Neural cell (in vitro differentiated cells): Measurements from ENCODE around the gene CTDNEP1. TPM values are rescaled to one million over a fixed set of nuclear protein-coding genes. Genes with fewer than 3 reads are reported as not detected.

Experiments used
- H2AFZ ChIP-seq: fragments of 200-600, 300-800 bp; sonication (generic), shearing (Covaris generic); 2 replicates; pipeline ENCODE4 v1.6.0; 2014; ENCODE audit warnings: low read depth, mild to moderate bottlenecking, antibody characterized with exemption, low read length, moderate library complexity
- H3F3A ChIP-seq: fragments of 200-600 bp; shearing (Covaris generic); 2 replicates; pipeline ENCODE4 v1.6.1; 2016; ENCODE audit warnings: mild to moderate bottlenecking, moderate library complexity, mixed read lengths, antibody characterized with exemption, low read length; ENCODE audit not compliant: insufficient read depth, poor library complexity, severe bottlenecking
- H3K27ac ChIP-seq: fragments of 200-600, 300-800 bp; sonication (generic), shearing (Covaris generic); 2 replicates; pipeline ENCODE4 v1.5.1; 2014; ENCODE audit warnings: mild to moderate bottlenecking, low read length, moderate library complexity
- H3K27me3 ChIP-seq: fragments of 300-800, 200-600 bp; sonication (generic), shearing (Covaris generic); 2 replicates; pipeline ENCODE4 v1.6.0; 2014; ENCODE audit warnings: mild to moderate bottlenecking, low read depth, low read length, moderate library complexity; ENCODE audit not compliant: insufficient read depth
- H3K36me3 ChIP-seq: fragments of 300-800, 200-600 bp; sonication (generic), shearing (Covaris generic); 2 replicates; pipeline ENCODE4 v1.5.1; 2014; ENCODE audit warnings: mild to moderate bottlenecking, antibody characterized with exemption, low read length, moderate library complexity; ENCODE audit not compliant: insufficient read depth
- H3K4me2 ChIP-seq: fragments of 300-800, 200-600 bp; sonication (generic), shearing (Covaris generic); 2 replicates; pipeline ENCODE4 v1.6.0; 2014; ENCODE audit warnings: mild to moderate bottlenecking, low read length
- H3K4me3 ChIP-seq: fragments of 300-800, 200-600 bp; sonication (generic), shearing (Covaris generic); 2 replicates; pipeline ENCODE4 v1.5.1; 2014; ENCODE audit warnings: mild to moderate bottlenecking, low read length, moderate library complexity
- H3K79me2 ChIP-seq: fragments of 200-600 bp; shearing (Covaris generic); replicated peaks from 2 replicates; pipeline ENCODE4 v1.6.0; 2014; ENCODE audit warnings: mild to moderate bottlenecking, low read length, moderate library complexity; ENCODE audit not compliant: insufficient read depth
- H3K9ac ChIP-seq: fragments of 300-800, 200-600 bp; sonication (generic), shearing (Covaris generic); 2 replicates; pipeline ENCODE4 v1.6.1; 2016; ENCODE audit warnings: mild to moderate bottlenecking, low read length, mixed read lengths
- H3K9me2 ChIP-seq: fragments of 200-600 bp; shearing (Covaris generic); 2 replicates; pipeline ENCODE4 v1.6.1; 2016; ENCODE audit warnings: mild to moderate bottlenecking, low read length, mixed read lengths; ENCODE audit not compliant: insufficient read depth
- H3K9me3 ChIP-seq: fragments of 200-600, 300-800 bp; sonication (generic), shearing (Covaris generic); 2 replicates; pipeline ENCODE4 v1.6.1; 2016; ENCODE audit warnings: mild to moderate bottlenecking, mixed run types, low read length, moderate library complexity, mixed read lengths
- H4K20me1 ChIP-seq: fragments of 200-600 bp; shearing (Covaris generic); 2 replicates; pipeline ENCODE4 v1.6.1; 2016; ENCODE audit warnings: mild to moderate bottlenecking, mixed run types; ENCODE audit not compliant: insufficient read depth
- CTCF ChIP-seq: fragments of 450-650 bp; IDR thresholded peaks from 2 replicates; pipeline ENCODE4 v1.5.1; 2014; ENCODE audit warnings: antibody characterized with exemption, mild to moderate bottlenecking, moderate library complexity; ENCODE audit not compliant: poor library complexity, severe bottlenecking
- EP300 ChIP-seq: fragments of 450-650 bp; conservative IDR thresholded peaks from 2 replicates; pipeline ENCODE4 v1.6.1; 2014; ENCODE audit warnings: antibody characterized with exemption, mild to moderate bottlenecking, moderate library complexity; ENCODE audit not compliant: poor library complexity, severe bottlenecking
- EZH2 ChIP-seq: fragments of 200-600, 300-800 bp; shearing (Covaris generic), sonication (generic); IDR thresholded peaks from 2 replicates; pipeline ENCODE4 v1.6.1; 2014; ENCODE audit warnings: antibody characterized with exemption, low read length, borderline replicate concordance, mild to moderate bottlenecking; ENCODE audit not compliant: insufficient read depth, poor library complexity, severe bottlenecking
- MXI1 ChIP-seq: fragments of 450-650 bp; conservative IDR thresholded peaks from 2 replicates; pipeline ENCODE4 v1.6.1; 2014; ENCODE audit warnings: antibody characterized with exemption, mild to moderate bottlenecking; ENCODE audit not compliant: poor library complexity, severe bottlenecking
- POLR2AphosphoS5 ChIP-seq: IDR thresholded peaks from 2 replicates; pipeline ENCODE4 v1.6.1; 2012
- RAD21 ChIP-seq: fragments of 450-650 bp; conservative IDR thresholded peaks from 2 replicates; pipeline ENCODE4 v1.6.1; 2014; ENCODE audit warnings: antibody characterized with exemption, mild to moderate bottlenecking, moderate library complexity
- REST ChIP-seq: IDR thresholded peaks from 2 replicates; pipeline ENCODE4 v1.6.1; 2012; ENCODE audit warnings: borderline replicate concordance
- SMC3 ChIP-seq: fragments of 450-650 bp; conservative IDR thresholded peaks from 2 replicates; pipeline ENCODE4 v1.6.1; 2014; ENCODE audit warnings: antibody characterized with exemption, mild to moderate bottlenecking, moderate library complexity; ENCODE audit not compliant: poor library complexity
- TAF1 ChIP-seq: IDR thresholded peaks from 2 replicates; pipeline ENCODE4 v1.6.1; 2012; ENCODE audit warnings: low read depth
- polyA plus RNA-seq: library from polyadenylated mRNA; depleted of rRNA; stranded (reverse); fragments of >200 nt; gene quantifications from 2 replicates; pipeline ENCODE4 v1.2.3, GENCODE V29; 2014

Gene CTDNEP1
- polyA plus RNA-seq, 1 donor from 2014 or later: 39.4 TPM

GRCh38 chr17:7237761-7238419 is 13.6 kb downstream of the CTDNEP1 start:
- no peaks in the 10 kb centered on the region for H3K9me3 ChIP-seq
- H3K9me2 ChIP-seq: no peaks in the 10 kb centered on the region
- H3K79me2 ChIP-seq: peaks cover 76% of the 10 kb centered on the region
- no peak overlapping the region for H2AFZ ChIP-seq
- H3K9ac ChIP-seq: peak overlapping the region; percentile 98
- peak; percentile 56 for TF ChIP-seq MXI1
- no peak for TF ChIP-seq RAD21
- peak overlapping the region; percentile 82 for H3K4me2 ChIP-seq
- H4K20me1 ChIP-seq: no peaks in the 10 kb centered on the region
- H3F3A ChIP-seq: peaks cover 3% of the 10 kb centered on the region
- H3K4me3 ChIP-seq: peak overlapping the region; percentile 75
- no peaks in the 10 kb centered on the region for H3K36me3 ChIP-seq
- H3K27me3 ChIP-seq: no peaks in the 10 kb centered on the region
- peak overlapping the region; percentile 95 for H3K27ac ChIP-seq

GRCh38 chr17:7237266-7237760 is 14.2 kb downstream of the CTDNEP1 start:
- Histone ChIP-seq H3K79me2 (peaks cover 82% of the 10 kb centered on the region), H3K9ac (peak overlapping the region; percentile 98), H4K20me1 (no peaks in the 10 kb centered on the region), H3K36me3 (no peaks in the 10 kb centered on the region), H3K27ac (peak overlapping the region; percentile 95), H3F3A (peaks cover 3% of the 10 kb centered on the region), H3K27me3 (no peaks in the 10 kb centered on the region), H3K9me3 (no peaks in the 10 kb centered on the region), H2AFZ (no peak overlapping the region), H3K4me3 (peak overlapping the region; percentile 75), H3K9me2 (no peaks in the 10 kb centered on the region), H3K4me2 (peak overlapping the region; percentile 82)
- peak; percentile 2 for TF ChIP-seq TAF1
- TF ChIP-seq POLR2AphosphoS5: no peak
- no peak for TF ChIP-seq REST

- Histone ChIP-seq H3K36me3 (no peaks in the 10 kb centered on the region), H3K4me2 (peak overlapping the region; percentile 82), H3K9me3 (no peaks in the 10 kb centered on the region), H3K9ac (peak overlapping the region; percentile 98), H3K27me3 (no peaks in the 10 kb centered on the region), H4K20me1 (no peaks in the 10 kb centered on the region), H3K27ac (peak overlapping the region; percentile 95), H3F3A (peaks cover 3% of the 10 kb centered on the region), H3K9me2 (no peaks in the 10 kb centered on the region), H3K4me3 (peak overlapping the region; percentile 75), H2AFZ (no peak overlapping the region), H3K79me2 (peaks cover 83% of the 10 kb centered on the region)
- no peak for TF ChIP-seq POLR2AphosphoS5
- TF ChIP-seq MXI1: no peak
- no peak for TF ChIP-seq RAD21
- TF ChIP-seq SMC3: no peak
- no peak for TF ChIP-seq CTCF
- no peak for TF ChIP-seq REST
- TF ChIP-seq EZH2: no peak
- no peak for TF ChIP-seq EP300
- TF ChIP-seq TAF1: no peak
Observed at GRCh38 chr17:7236808-7237207, 14.7 kb downstream of the CTDNEP1 start.
